ENCODE measurements around the gene AHR.
"Not testable (repeated sequence)": the region's sequence is repeated elsewhere in the genome, so short reads cannot be mapped to it uniquely, and the experiment has no call there.

AHR gene

DNA sequence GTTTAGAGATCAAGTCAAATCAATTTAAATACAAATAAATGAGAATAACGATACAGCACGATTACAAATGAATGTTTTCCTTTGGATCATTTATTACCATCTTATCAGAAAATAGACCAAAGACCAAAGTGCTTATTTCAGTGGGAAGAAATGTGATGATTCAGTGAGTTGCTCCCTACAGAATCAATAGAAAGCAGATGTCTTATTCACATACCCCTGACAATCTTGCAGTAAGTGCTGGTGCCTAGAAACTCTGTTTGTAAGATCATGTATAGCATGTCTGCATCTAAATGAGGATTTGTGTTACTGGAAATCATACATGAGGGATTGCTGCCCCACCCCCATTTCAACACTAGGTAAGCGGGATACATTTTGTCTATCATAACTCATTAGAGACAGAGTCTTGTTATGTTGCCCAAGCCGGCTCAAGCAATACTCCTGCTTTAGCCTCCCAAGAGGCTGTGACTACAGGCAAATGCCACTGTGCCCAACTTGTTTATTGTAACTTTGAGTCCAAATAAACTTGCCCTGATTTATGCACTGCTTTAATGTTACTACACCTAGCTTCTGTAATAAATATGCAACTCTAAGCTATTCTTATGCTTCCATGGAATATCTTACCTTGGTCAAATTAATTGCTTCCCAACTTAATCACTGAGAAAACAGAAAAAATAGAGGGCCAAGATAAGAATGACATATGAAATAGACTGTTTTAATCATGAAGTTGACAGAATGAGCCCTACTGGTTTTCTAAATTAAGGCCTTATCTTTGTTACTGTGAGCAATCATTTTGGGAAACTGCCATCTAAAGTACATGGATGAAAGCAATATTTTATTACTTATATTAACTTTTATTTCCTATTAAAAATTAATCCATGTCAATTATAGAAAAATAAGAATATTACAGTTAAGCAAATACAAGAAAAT, 82.5 kb downstream of the AHR start:
- no peak for FAIRE-seq

- not testable (repeated sequence) for FAIRE-seq
These were observed 84.2 kb downstream of the AHR start for GRCh38 chr7:17382408-17383354.

GRCh38 chr7:17384400-17384799, 85.9 kb downstream of the AHR start:
- FAIRE-seq = no peak

DNA sequence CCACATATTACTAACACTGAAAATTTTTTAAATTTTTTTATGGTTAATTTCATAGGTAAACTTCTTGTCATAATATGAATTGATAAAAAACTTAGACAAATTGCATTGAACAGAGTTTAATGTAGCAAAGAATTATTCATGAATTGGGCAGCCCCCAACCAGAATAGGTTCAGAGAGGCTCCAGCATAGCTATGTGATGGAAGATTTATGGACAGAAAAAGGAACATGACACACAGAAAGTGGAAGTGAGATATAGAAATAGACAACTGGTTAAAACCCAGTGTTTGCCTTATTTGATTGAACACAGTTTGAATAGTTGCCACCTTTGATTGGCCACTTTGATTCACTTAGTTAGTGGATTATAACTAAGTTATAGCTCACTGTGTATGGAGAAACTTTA, 87.2 kb downstream of the AHR start:
- no peak for FAIRE-seq

- FAIRE-seq = no peak
These were observed 91.9 kb downstream of the AHR start for GRCh38 chr7:17390392-17390791.

- FAIRE-seq = no peak
These were observed 92.9 kb downstream of the AHR start for GRCh38 chr7:17391366-17391765.

DNA sequence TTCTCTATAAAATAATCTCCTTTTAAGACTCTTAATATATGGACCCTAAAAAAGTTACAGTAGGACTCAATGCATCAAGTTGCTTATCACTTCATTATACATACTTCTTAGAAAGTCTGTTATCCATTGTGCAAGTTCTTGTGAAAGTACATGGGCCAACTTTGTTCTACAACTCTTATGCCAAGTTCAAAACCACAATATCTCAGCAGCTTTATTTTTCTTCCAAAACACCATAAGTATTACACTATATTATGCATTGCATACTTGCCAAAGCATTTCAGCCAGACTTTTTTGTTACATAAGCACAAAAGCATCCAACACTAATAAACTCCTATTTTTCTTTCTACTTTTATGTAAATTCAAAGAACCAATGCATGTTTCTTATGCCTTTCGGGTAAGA, 94.4 kb downstream of the AHR start:
- no peak for FAIRE-seq

DNA sequence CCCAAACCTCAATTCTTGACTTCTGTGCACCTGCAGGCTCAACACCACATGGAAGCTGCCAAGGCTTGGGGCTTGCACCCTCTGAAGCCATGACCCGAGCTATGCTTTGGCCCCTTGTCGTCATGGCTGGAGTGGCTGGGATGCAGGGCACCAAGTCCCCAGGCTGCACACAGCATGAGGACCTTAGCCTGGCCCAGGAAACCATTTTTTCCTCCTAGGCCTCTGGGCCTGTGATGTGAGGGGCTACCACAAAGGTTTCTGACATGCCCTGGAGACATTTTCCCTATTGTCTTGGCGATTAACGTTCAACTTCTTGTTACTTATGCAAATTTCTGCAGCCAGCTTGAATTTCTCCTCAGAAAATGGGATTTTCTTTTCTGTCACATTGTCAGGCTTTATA, 96.1 kb downstream of the AHR start:
- FAIRE-seq = not testable (repeated sequence)

All from endometrium (tissue), 2 donors.